GM12874 (cell line): ENCODE results near the gene MCM3AP.

ENCODE experiments used
- TF ChIP-seq, protein P1 (sequence below): IDR thresholded peaks from 2 replicates; pipeline ENCODE4 v1.5.1; 2011; ENCODE audit warnings: low read depth, mild to moderate bottlenecking, control low read depth, low read length, moderate library complexity; ENCODE audit not compliant: insufficient read depth

MCM3AP gene

DNA sequence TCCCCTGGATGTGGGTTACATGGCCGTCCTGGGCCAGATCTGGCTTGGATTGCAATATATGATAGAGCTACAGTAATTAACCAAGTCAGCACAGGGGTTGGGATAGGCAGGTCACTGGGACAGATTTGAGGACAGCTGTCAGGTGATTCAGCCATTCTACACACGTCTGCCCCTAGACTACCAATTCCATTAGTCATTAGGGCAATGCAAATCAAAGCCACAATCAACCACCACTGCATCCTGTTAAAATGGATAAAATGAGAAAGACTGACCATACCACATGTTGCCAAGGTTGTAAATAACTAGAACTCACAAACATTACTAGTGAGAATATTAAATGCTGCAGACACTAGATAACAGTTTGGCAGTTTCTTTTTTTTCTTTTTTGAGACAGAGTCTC, 22.2 kb upstream of the MCM3AP start:
- TF ChIP-seq, protein P1, sequence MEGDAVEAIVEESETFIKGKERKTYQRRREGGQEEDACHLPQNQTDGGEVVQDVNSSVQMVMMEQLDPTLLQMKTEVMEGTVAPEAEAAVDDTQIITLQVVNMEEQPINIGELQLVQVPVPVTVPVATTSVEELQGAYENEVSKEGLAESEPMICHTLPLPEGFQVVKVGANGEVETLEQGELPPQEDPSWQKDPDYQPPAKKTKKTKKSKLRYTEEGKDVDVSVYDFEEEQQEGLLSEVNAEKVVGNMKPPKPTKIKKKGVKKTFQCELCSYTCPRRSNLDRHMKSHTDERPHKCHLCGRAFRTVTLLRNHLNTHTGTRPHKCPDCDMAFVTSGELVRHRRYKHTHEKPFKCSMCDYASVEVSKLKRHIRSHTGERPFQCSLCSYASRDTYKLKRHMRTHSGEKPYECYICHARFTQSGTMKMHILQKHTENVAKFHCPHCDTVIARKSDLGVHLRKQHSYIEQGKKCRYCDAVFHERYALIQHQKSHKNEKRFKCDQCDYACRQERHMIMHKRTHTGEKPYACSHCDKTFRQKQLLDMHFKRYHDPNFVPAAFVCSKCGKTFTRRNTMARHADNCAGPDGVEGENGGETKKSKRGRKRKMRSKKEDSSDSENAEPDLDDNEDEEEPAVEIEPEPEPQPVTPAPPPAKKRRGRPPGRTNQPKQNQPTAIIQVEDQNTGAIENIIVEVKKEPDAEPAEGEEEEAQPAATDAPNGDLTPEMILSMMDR = no peak

DNA sequence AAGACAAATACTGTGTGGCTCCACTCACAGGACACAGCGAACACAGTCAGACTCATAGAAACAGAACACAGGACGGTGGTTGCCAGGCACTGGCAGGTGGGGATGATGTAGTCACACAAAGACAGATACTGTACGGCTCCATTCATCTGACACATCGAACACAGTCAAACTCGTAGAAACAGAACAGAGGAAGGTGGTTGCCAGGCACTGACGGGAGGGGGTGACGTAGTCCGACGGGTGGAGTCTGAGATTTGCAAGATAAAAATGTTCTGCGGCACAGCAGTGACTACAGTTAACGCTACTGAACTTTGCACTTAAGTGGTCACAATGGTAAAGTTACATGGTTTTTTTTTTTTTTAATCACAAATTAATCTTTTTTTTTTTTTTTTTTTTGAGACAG, 19.5 kb upstream of the MCM3AP start:
- TF ChIP-seq, protein P1 = no peak

DNA sequence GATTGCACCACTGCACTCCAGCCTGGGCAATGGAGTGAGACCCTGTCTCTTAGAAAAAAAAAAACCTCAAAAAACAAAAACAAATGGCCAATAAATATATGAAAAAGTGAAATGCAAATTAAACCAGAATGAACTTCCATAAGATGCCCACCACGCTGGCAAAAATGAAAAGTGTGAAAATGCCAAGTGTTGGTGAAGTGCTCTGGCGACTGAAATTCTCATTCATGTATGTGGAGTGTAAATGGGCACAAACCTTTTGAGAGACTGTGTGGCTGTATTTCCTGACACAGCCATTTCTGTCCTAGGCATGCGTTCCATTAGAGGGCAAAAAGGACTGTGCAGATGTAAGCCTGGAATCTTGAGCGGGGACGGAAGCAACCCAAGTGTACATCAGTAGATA, 19.0 kb upstream of the MCM3AP start:
- TF ChIP-seq, protein P1 = no peak

DNA sequence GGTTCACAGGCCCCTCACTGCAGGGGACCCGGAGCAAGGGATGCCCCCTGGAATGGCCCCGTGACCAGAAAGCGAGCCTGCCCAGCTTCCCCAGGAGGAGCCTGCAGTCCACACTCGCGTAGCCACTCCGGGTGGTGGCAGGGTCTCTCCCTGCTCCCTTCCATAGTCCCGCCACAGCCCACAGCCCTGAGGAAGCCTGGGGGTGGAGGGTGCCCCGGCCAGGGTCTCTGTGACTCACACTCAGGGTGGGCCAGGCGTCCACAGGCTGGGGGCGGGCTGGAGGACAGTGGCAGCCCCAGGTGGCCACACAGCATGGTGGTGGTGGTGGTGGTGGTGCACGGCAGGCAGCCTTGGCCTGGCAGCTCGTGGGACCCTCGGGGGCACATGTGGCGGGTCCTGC, 16.3 kb upstream of the MCM3AP start:
- TF ChIP-seq, protein P1 = no peak

DNA sequence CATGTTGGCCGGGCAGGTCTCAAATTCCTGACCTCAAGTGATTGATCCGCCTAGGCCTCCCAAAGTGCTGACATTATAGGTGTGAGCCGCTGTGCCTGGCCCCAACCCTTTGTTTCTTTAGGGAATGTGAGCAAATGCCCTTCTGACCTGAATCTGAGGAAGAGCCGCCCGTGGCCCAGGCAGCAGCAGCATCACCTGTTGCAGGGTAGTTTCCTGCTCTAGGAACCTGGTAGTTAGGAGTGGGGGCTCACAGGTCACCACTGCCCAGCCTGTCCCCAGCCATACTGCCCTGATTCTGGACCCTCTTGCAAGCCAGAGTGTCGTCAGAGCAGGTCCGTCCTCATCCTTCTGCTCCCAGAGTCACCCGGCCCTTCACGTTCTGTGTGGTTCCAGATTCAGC, 13.8 kb upstream of the MCM3AP start:
- TF ChIP-seq, protein P1 = no peak

DNA sequence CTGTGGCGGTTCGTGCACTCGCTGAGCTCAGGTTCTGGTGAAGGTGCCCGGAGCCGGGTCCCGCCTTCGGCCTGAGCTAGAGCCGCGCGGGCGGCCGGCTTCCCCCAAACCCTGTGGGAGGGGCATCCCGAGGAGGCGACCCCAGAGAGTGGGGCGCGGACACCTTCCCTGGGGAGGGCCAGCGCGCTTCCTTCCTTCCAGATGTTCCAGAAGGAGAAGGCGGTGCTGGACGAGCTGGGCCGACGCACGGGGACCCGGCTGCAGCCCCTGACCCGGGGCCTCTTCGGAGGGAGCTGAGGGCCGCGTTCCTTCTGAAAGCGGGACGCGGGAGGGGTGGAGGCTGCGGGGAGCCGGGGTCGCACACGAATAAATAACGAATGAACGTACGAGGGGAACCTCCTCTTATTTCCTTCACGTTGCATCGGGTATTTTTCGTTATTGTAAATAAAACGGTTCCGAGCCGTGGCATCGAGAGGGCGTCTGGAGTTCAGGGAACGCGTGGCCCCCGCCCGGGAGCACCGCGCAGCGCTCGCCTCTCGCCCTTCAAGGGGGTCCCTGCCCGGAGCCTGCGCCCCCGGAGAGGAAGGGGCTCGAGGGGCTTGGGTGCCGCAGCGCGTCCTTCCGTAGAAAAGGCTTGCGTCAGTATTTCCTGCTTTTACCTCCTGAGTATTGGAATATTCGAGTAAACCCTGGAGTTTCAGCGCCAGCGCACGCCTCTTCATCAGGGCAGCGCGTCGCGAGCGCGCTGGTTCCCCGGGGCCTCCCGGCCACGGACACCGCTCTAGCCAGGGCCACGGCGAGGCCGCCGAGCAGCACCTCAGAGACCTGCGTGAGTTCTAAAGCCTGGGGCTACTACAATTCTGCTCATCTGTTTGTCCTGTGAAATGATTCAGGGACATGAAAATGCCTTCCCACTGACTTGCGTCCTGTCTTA, 12.2 kb upstream of the MCM3AP start:
- TF ChIP-seq, protein P1 = no peak

DNA sequence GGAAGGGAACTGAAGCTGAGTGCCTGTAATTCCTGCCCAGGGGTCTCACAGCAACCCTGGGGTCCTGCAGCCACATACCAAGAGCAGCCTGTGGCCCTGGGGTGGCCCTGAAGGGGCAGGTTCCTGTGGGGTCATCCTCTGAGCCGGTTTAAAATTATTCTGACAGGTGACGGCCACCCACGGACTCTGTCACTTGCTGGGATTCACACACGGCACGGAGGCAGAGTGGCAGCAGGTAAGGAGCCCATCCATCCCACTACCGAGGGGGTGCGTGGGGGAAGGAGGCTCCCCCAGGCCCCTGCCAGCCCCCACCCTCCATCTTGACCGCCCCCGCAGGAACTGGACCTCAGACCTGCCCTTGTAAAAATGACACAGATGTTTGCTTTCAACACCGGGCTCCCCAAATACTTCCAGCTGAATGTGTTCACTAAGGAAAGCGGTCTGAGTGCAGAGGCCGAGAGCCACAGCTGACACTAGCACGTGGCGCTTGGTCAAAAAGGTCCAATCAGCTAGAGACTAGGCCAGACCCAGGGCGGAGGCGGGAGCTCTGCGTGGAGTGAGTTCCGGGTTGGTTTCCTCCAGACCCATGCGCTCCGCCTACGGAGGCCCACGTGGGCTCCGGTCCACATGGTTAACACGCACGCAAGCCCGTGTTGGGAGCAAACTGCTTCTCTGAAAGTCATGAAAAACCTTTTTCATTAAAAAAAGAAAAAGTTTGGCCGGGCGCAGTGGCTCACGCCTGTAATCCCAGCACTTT, 10.8 kb upstream of the MCM3AP start:
- TF ChIP-seq, protein P1 = no peak
